Type B pancreatic cell (in vitro differentiated cells): ENCODE measurements around the gene OLA1. TPM values are rescaled to one million over a fixed set of nuclear protein-coding genes. Genes with fewer than 3 reads are reported as not detected.

Source experiments
- DNase-seq: peaks from one replicate; pipeline ENCODE4 v3.0.0; 2021; ENCODE audit warnings: mixed read lengths; ENCODE audit not compliant: unreplicated experiment; ENCODE audit errors: extremely low spot score
- H3K27ac Mint-ChIP-seq: 2 replicates; pipeline ENCODE4 v1.8.0; 2021; ENCODE audit warnings: mild to moderate bottlenecking, mixed read lengths
- H3K27me3 Mint-ChIP-seq: 2 replicates; pipeline ENCODE4 v1.8.0; 2021; ENCODE audit warnings: mixed read lengths
- H3K36me3 Mint-ChIP-seq: 2 replicates; pipeline ENCODE4 v1.8.0; 2021; ENCODE audit warnings: mixed read lengths
- H3K4me1 Mint-ChIP-seq: one replicate; pipeline ENCODE4 v1.8.0; 2021; ENCODE audit warnings: mixed read lengths; ENCODE audit not compliant: unreplicated experiment
- H3K4me3 Mint-ChIP-seq: 2 replicates; pipeline ENCODE4 v1.8.0; 2021; ENCODE audit warnings: mild to moderate bottlenecking, mixed read lengths
- H3K9me3 Mint-ChIP-seq: 2 replicates; pipeline ENCODE4 v1.8.0; 2021; ENCODE audit warnings: mixed read lengths
- CTCF ChIP-seq: fragments of 200-600 bp; sonication (generic); conservative IDR thresholded peaks from 2 replicates; pipeline ENCODE4 v1.5.0; 2021; ENCODE audit warnings: antibody characterized with exemption, mild to moderate bottlenecking
- total RNA-seq: library from RNA; stranded (reverse); gene quantifications from 2 replicates; pipeline ENCODE4 v1.2.1, GENCODE V29; 2021; ENCODE audit warnings: low replicate concordance

The OLA1 gene
- total RNA-seq, 1 donor from 2014 or later, result 94.4 TPM

GRCh38 chr2:174062934-174063333, 185.4 kb downstream of the OLA1 start:
- peaks cover 14% of the 10 kb centered on the region for H3K9me3 Mint-ChIP-seq
- H3K27me3 Mint-ChIP-seq, result peaks cover 4% of the 10 kb centered on the region
- TF ChIP-seq CTCF, result no peak
- H3K36me3 Mint-ChIP-seq, result peaks cover 5% of the 10 kb centered on the region
- H3K27ac Mint-ChIP-seq, result no peak overlapping the region
- H3K4me3 Mint-ChIP-seq, result no peak overlapping the region
- H3K4me1 Mint-ChIP-seq, result peaks cover 13% of the 10 kb centered on the region
- no peak for DNase-seq

- no peak for TF ChIP-seq CTCF
- Mint-ChIP-seq H3K27me3 (peaks cover 4% of the 10 kb centered on the region), H3K27ac (no peak overlapping the region), H3K36me3 (peaks cover 5% of the 10 kb centered on the region), H3K4me1 (peaks cover 13% of the 10 kb centered on the region), H3K9me3 (peaks cover 15% of the 10 kb centered on the region), H3K4me3 (no peak overlapping the region)
- no peak for DNase-seq
Measured at GRCh38 chr2:174059884-174060244, 188.5 kb downstream of the OLA1 start.

- no peak overlapping the region for H3K4me3 Mint-ChIP-seq
- no peak overlapping the region for H3K27ac Mint-ChIP-seq
- H3K27me3 Mint-ChIP-seq, result peaks cover 4% of the 10 kb centered on the region
- peaks cover 15% of the 10 kb centered on the region for H3K9me3 Mint-ChIP-seq
- no peak for TF ChIP-seq CTCF
- H3K36me3 Mint-ChIP-seq, result peaks cover 5% of the 10 kb centered on the region
- H3K4me1 Mint-ChIP-seq, result peaks cover 13% of the 10 kb centered on the region
- no peak for DNase-seq
Measured at GRCh38 chr2:174059178-174059883, 189.0 kb downstream of the OLA1 start.

GRCh38 chr2:174058456-174058855, 189.9 kb downstream of the OLA1 start:
- Mint-ChIP-seq H3K4me1 (peaks cover 16% of the 10 kb centered on the region), H3K27me3 (peaks cover under 1% of the 10 kb centered on the region), H3K9me3 (peaks cover 15% of the 10 kb centered on the region), H3K27ac (no peak overlapping the region), H3K4me3 (no peak overlapping the region), H3K36me3 (peaks cover 5% of the 10 kb centered on the region)
- no peak for DNase-seq
- no peak for TF ChIP-seq CTCF

GRCh38 chr2:174058026-174058425, 190.3 kb downstream of the OLA1 start:
- no peak overlapping the region for H3K27ac Mint-ChIP-seq
- no peak for DNase-seq
- no peaks in the 10 kb centered on the region for H3K27me3 Mint-ChIP-seq
- TF ChIP-seq CTCF, result no peak
- H3K4me3 Mint-ChIP-seq, result no peak overlapping the region
- H3K4me1 Mint-ChIP-seq, result peaks cover 16% of the 10 kb centered on the region
- H3K9me3 Mint-ChIP-seq, result peaks cover 15% of the 10 kb centered on the region
- peaks cover 5% of the 10 kb centered on the region for H3K36me3 Mint-ChIP-seq
